NCI-H82 treated with DMSO at 0.1 percent for 48 hours (cell line): ENCODE data around the gene PSMG3.

Experiments used
- DNase-seq: peaks from one replicate; lab custom pipeline; 2025; ENCODE audit not compliant: unreplicated experiment; lab: John Stamatoyannopoulos, UW

Gene PSMG3

DNA sequence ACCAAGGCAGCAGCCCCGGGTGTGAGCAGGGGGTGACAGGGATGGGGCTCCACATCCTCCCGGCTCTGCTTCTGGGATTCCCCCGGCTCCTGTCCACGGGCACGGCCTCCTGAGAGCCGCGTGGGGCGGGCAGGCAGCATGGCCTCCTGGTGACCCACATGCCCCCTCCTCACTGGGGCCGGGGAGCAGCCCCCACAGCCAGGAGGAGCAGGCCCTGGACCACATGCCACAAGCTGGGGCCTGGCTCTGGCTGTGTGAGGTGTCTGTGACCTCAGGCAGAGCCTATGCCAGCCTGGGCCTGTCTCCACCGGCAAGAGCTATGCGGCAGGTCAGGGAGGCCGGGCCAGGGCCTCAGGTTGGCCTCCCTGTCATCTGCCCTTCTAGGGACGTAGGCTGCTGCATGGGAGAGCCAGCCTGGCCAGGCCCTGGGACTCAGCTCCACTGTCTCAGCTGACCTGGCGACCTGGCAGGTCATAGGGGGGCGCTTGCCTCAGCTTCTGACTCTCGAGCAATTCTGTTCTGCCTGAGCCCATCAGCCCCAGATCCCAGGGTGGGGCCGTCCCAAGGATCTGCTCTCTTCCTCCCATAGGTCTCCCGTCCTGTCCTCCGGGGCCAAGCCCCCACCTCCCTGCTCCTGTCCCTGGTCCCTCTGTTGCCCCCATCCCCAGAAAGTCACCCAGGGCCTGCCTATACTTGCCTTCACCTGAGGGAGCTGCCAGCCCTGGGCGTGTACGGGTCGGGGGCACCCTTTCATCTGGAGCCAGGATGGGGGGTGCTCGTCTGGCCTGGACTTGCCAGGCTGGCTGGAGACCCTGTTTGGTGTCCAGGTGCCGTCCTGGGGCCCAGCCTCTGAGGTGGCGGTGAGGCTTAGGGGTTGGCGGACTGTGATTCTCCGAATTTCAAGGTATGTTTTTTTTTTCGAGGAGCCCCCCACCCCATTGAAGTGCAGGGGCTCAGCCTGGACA is 9.9 kb downstream of the PSMG3 start:
- no peak for DNase-seq

GRCh38 chr7:1558841-1559625 is 10.8 kb downstream of the PSMG3 start:
- no peak for DNase-seq

- no peak for DNase-seq
Observed at GRCh38 chr7:1558181-1558811, 11.5 kb downstream of the PSMG3 start.

- DNase-seq = no peak
Observed at GRCh38 chr7:1557771-1558170, 12.1 kb downstream of the PSMG3 start.

DNA sequence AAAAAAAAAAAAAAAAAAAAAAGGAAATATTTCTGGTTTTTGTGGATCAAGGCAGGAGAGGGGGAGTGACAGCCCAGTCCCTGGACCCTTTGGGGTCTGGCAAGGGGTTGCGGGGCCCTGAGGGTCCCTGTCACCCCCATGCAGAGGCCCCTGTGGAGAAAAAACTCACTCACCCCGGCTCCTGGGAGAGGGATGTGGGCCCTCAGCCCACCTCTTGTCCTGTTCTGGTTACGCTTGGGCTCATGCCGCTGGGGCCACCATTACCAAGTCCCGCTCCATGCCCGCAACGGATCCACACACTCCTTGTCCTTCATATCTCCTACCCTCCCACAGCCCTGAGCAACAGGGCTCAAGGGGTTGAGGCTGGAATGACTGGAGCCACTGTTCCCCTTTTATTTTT is 12.8 kb downstream of the PSMG3 start:
- DNase-seq = no peak

GRCh38 chr7:1555813-1556543 is 13.9 kb downstream of the PSMG3 start, which contains the start of gene TMEM184A:
Gene TMEM184A, minus strand, starts transcription at chr7:1556205. Its CDS starts 721 bp downstream, at chr7:1555484.
- peak; percentile 39 for DNase-seq

- no peak for DNase-seq
Observed at GRCh38 chr7:1555046-1555812, 14.6 kb downstream of the PSMG3 start.

DNA sequence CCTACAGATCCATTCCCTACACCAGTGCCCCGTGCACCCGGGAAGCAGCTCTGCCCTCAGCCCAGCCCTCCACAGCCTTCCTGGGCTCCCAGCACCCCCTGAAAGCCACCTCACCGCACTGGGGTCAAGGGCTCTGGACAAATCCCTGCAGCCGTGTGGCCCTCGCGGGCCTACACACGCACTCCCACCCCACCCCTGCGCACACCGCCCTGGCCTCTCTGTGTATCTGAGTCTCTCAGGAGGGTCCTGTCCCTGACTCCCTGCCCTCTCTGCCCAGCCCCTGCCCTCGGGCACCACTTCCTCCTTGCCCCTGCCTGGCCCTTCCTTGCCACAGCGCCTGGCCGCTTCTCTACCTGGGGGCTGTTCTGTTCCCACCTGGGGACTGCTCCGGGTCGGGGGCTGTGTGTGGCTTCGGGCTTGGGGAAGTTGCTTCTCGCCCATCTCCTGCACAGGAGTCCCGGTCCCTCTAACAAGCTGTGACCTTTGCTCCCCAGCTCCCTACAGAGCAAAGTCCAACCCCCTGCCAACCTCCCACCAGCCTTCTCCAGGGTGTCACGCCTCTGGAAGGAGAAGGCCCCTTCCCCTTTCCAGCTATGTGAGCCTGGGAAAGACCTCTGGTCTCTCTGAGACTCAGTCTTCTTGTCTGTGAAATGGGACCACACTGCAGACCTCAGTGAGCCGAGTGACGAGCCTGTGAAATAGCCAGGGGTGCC is 15.3 kb downstream of the PSMG3 start:
- DNase-seq = no peak

DNA sequence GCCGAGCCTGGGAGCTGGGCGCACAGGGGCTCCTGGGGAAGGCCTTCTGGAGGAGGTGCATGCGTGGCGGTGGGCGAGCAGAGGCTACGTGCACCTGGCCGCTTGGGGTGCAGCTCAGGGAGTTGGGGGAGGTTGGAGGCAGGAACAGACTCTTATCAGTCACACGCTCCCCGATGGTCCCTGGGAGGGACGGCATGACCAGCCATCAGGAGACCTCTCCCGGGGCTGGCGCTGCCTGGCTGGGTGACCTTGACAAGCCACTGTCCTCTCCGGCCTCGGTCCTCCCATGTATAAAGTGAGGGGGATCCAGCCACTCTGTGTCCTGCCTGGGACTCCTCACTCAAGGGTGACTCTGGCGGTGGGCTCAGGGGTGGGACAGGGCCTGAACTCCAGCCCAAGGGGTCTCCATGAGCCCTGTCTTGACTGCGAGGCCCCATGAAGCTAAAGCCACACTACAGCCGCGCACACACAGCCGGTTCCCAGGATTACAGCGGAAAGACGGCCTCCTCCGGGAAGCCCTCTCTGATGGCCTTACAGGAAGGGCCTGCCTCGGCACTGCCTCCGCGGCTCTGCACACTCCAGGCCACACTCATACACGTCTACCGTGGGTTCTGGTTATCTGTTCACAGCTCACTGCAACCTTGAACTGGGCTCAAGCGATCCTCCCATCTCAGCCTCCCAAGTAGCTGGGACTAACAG is 16.2 kb downstream of the PSMG3 start:
- no peak for DNase-seq

DNA sequence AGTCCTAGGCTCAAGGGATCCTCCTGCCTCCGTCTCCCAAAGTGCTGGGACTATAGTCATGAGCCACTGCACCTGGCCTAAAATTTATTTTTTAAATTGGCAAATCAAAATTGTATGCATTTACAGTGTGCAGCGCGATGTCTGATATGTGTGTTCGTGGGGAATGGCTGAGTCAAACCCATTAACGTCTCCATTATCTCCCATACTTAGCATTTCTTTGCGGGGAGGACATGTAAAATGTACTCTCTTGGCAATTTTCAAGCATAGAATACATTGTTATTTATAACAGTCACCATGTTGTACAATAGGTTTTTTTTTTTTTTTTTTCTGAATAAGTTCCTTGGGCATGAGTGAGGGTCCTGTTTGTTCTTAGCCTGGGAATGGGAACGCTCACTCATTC is 17.6 kb downstream of the PSMG3 start:
- no peak for DNase-seq

DNA sequence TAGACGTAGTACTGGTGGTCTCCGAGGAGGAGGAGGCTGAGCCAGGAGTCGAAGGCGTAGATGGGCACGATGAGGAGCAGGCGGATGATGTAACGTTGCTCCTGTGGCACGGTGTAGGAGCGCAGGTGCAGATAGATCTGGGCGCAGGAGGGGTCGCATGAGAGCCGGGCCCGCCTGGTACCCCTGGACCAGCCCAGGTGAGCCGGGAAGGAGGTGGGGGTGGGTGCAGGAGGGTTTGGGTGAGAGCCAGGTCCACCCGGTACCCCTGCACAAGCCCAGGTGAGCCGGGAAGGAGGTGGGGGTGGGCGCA is 19.0 kb downstream of the PSMG3 start:
- DNase-seq = no peak

- DNase-seq = no peak
Observed at GRCh38 chr7:1550005-1550845, 19.6 kb downstream of the PSMG3 start.

- no peak for DNase-seq
Observed at GRCh38 chr7:1549357-1550004, 20.4 kb downstream of the PSMG3 start.

- no peak for DNase-seq
Observed at GRCh38 chr7:1548944-1549343, 20.9 kb downstream of the PSMG3 start.

- no peak for DNase-seq
Observed at GRCh38 chr7:1548438-1548831, 21.4 kb downstream of the PSMG3 start.

DNA sequence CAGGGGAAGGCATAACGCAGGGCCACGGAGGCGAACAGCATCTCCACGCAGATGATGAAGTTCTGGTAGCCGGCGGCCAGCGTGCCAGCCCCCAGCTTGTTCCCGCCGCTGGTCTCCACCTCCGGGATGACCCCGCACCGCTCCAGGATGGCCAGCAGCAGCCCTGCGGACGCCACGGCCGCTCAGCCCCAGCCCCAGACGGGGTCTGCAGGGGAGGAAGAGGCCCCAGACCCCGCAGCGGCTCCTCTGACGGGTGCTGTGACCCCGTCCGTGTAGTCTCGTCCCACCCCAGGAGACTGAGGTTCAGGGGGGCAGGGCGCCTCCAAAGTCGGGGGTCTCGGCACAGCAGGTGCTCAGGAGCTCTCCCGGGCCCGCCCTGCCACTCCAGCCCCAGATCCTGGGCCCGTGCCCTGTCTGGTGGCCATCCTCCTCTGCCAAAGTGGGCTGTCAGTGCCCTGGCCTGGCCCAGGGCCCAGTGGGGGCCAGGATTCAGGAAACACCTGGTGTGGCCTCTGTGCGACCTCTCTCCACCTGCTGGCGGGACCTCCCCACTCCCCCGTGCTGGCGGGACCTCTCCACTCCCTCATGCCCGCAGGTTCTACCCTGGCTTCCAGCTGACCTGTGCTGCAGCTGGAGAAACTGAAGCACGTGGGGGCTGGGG is 21.9 kb downstream of the PSMG3 start:
- no peak for DNase-seq
